GM23248 (cell line): ENCODE results near the gene SLC10A6.

ENCODE experiments used
- EZH2 ChIP-seq: fragments of 200-600 bp; sonication (generic); IDR thresholded peaks from 2 replicates; pipeline ENCODE4 v1.6.1; 2018; ENCODE audit warnings: antibody characterized with exemption, mild to moderate bottlenecking; ENCODE audit not compliant: insufficient read depth, poor library complexity, severe bottlenecking
- EZH2phosphoT487 ChIP-seq: fragments of 200-600 bp; sonication (generic); IDR thresholded peaks from 2 replicates; pipeline ENCODE4 v1.6.1; 2018; ENCODE audit warnings: antibody characterized with exemption, moderate library complexity, mild to moderate bottlenecking, low read depth; ENCODE audit not compliant: insufficient read depth

- no peak for TF ChIP-seq EZH2
- TF ChIP-seq EZH2phosphoT487, result no peak
Measured at GRCh38 chr4:86847571-86847970, 1.6 kb downstream of the SLC10A6 start.
